Natural killer cell (primary cell): ENCODE measurements around the gene TFE3. TPM values are rescaled to one million over a fixed set of nuclear protein-coding genes. Genes with fewer than 3 reads are reported as not detected.

Source experiments
- ATAC-seq, 3 donors: fragments of 150-1000 bp in 2 of 3; fragments of 200-7000 bp in 1 of 3; cut with Tn5 transposase; 1 replicate in 1 of 3; 2 replicates in 2 of 3; pipeline ENCODE4 v1.10.0; 2021; ENCODE audit warnings: mild to moderate bottlenecking in 2 of 3, moderate library complexity in 2 of 3
- DNase-seq, 2 donors: peaks; one replicate each; pipeline versions ENCODE4 v3.0.0 to v3.0.0-alpha.2; 2013 to 2021; ENCODE audit warnings: mixed read lengths in 1 of 2
- H3K27ac ChIP-seq: one replicate; pipeline ENCODE4 v1.5.1; 2013; ENCODE audit warnings: mild to moderate bottlenecking, low read length
- H3K27me3 ChIP-seq: one replicate; pipeline ENCODE4 v1.6.1; 2013; ENCODE audit warnings: low read length; ENCODE audit not compliant: control insufficient read depth, insufficient read depth
- H3K36me3 ChIP-seq: one replicate; pipeline ENCODE4 v1.6.1; 2013; ENCODE audit warnings: low read length; ENCODE audit not compliant: control insufficient read depth, insufficient read depth
- H3K4me1 ChIP-seq: one replicate; pipeline ENCODE4 v1.6.1; 2013; ENCODE audit warnings: low read length; ENCODE audit not compliant: control insufficient read depth, insufficient read depth
- H3K4me3 ChIP-seq: one replicate; pipeline ENCODE4 v1.5.1; 2013; ENCODE audit warnings: low read length
- H3K9me3 ChIP-seq: one replicate; pipeline ENCODE4 v1.6.1; 2013; ENCODE audit warnings: low read length; ENCODE audit not compliant: control insufficient read depth, insufficient read depth
- H3K27ac Mint-ChIP-seq, 2 donors: one replicate each; pipeline ENCODE4 v1.8.0; 2022; ENCODE audit warnings: mild to moderate bottlenecking in 2 of 2, mixed read lengths in 2 of 2, moderate library complexity in 1 of 2
- H3K27me3 Mint-ChIP-seq, 2 donors: one replicate each; pipeline ENCODE4 v1.8.0; 2022; ENCODE audit warnings: low read depth in 2 of 2, mixed read lengths in 2 of 2
- H3K36me3 Mint-ChIP-seq: one replicate; pipeline ENCODE4 v1.8.0; 2022; ENCODE audit warnings: mixed read lengths
- H3K4me1 Mint-ChIP-seq, 2 donors: one replicate each; pipeline ENCODE4 v1.8.0; 2022; ENCODE audit warnings: mixed read lengths in 2 of 2
- H3K4me3 Mint-ChIP-seq: one replicate; pipeline ENCODE4 v1.8.0; 2022; ENCODE audit warnings: mild to moderate bottlenecking, moderate library complexity, mixed read lengths
- H3K9me3 Mint-ChIP-seq, 2 donors: one replicate each; pipeline ENCODE4 v1.8.0; 2022; ENCODE audit warnings: mixed read lengths in 2 of 2
- CTCF ChIP-seq: fragments of 200-600 bp; IDR thresholded peaks from one replicate; pipeline ENCODE4 v1.8.0; 2022; ENCODE audit warnings: antibody characterized with exemption
- WGBS: methylation state at CpG from one replicate; pipeline ENCODE4 v1.1.7; 2013; ENCODE audit warnings: missing lambda C conversion rate; ENCODE audit not compliant: insufficient coverage; 5-methylcytosine and 5-hydroxymethylcytosine counted together
- intact Hi-C: fragments of 100-400 bp; cut with micrococcal nuclease; formaldehyde crosslinking; loops from one replicate; pipeline ENCODE4 v1.14.2; 2022
- total RNA-seq, 4 donors: library from RNA; stranded (reverse); fragments of 120-200 nt in 1 of 4; gene quantifications; one replicate each; pipeline versions ENCODE4 v1.2.3 to v1.2.4, GENCODE V29; 2013 to 2022

TFE3 gene
- total RNA-seq, 3 donors from 2014 or later (not counting 1 experiment from before 2014, with no cell fraction given), result 43.8 to 57.5 (median 43.9) TPM

GRCh38 chrX:49059681-49060085 lies 16.5 kb upstream of the TFE3 start:
- WGBS, result 95% methylated on average over 6 of the region's 10 CpGs
- no peaks in the 10 kb centered on the region for H3K9me3 Mint-ChIP-seq
- no peaks in the 10 kb centered on the region for H3K27me3 ChIP-seq
- no peaks in the 10 kb centered on the region for H3K9me3 ChIP-seq
- H3K4me3 Mint-ChIP-seq, result no peak overlapping the region
- DNase-seq, result no peak
- H3K27ac ChIP-seq, result no peak overlapping the region
- H3K4me1 Mint-ChIP-seq, result peaks cover 0 to 9% of the 10 kb centered on the region in 2 donors
- H3K36me3 Mint-ChIP-seq, result no peaks in the 10 kb centered on the region
- no peaks in the 10 kb centered on the region for H3K36me3 ChIP-seq
- peaks cover 2% of the 10 kb centered on the region for H3K4me1 ChIP-seq
- no peak overlapping the region for H3K27ac Mint-ChIP-seq
- ATAC-seq, result no peak
- no peak overlapping the region for H3K4me3 ChIP-seq
- no peaks in the 10 kb centered on the region for H3K27me3 Mint-ChIP-seq
- intact Hi-C loops, result no loop called here
- no peak for TF ChIP-seq CTCF

GRCh38 chrX:49059201-49059600 lies 16.0 kb upstream of the TFE3 start:
- Mint-ChIP-seq H3K27ac (no peak overlapping the region), H3K4me1 (peaks cover 0 to 13% of the 10 kb centered on the region in 2 donors), H3K4me3 (no peak overlapping the region), H3K27me3 (no peaks in the 10 kb centered on the region), H3K36me3 (no peaks in the 10 kb centered on the region), H3K9me3 (no peaks in the 10 kb centered on the region)
- ATAC-seq, result no peak
- H3K9me3 ChIP-seq, result no peaks in the 10 kb centered on the region
- no peaks in the 10 kb centered on the region for H3K36me3 ChIP-seq
- no peaks in the 10 kb centered on the region for H3K27me3 ChIP-seq
- DNase-seq, result no peak
- 100% methylated on average over 5 of the region's 6 CpGs for WGBS
- H3K4me3 ChIP-seq, result no peak overlapping the region
- no peak for TF ChIP-seq CTCF
- intact Hi-C loops, result no loop called here
- peaks cover 7% of the 10 kb centered on the region for H3K4me1 ChIP-seq
- no peak overlapping the region for H3K27ac ChIP-seq

GRCh38 chrX:49058794-49059193 lies 15.6 kb upstream of the TFE3 start, which contains the start of gene CCDC120:
TSS of gene CCDC120 (plus strand) at chrX:49058999. CDS start at chrX:49062042, 3,043 bp downstream.
- H3K36me3 Mint-ChIP-seq, result no peaks in the 10 kb centered on the region
- peaks cover 0 to 18% of the 10 kb centered on the region in 2 donors for H3K4me1 Mint-ChIP-seq
- DNase-seq (no peak), ATAC-seq (no peak)
- Histone ChIP-seq H3K4me1 (peaks cover 11% of the 10 kb centered on the region), H3K27me3 (no peaks in the 10 kb centered on the region), H3K9me3 (no peaks in the 10 kb centered on the region), H3K27ac (no peak within 1 kb of the TSS), H3K36me3 (no peaks in the 10 kb centered on the region), H3K4me3 (no peak within 1 kb of the TSS)
- no peak within 1 kb of the TSS for H3K4me3 Mint-ChIP-seq
- H3K9me3 Mint-ChIP-seq, result no peaks in the 10 kb centered on the region
- intact Hi-C loops, result no loop called here
- H3K27ac Mint-ChIP-seq, result no peak within 1 kb of the TSS
- no peak for TF ChIP-seq CTCF
- 97% methylated on average over 4 of the region's 5 CpGs for WGBS
- H3K27me3 Mint-ChIP-seq, result no peaks in the 10 kb centered on the region

GRCh38 chrX:49054073-49054762 lies 11.1 kb upstream of the TFE3 start:
- WGBS, result 86% methylated on average over 5 of the region's 5 CpGs
- Mint-ChIP-seq H3K27me3 (peaks cover 0 to 3% of the 10 kb centered on the region in 2 donors), H3K27ac (peak overlapping the region; percentile 47 to 93), H3K36me3 (no peaks in the 10 kb centered on the region), H3K4me1 (peaks cover 7 to 29% of the 10 kb centered on the region in 2 donors), H3K4me3 (peak overlapping the region; percentile 65), H3K9me3 (no peaks in the 10 kb centered on the region)
- ATAC-seq, result no peak
- H3K27ac ChIP-seq, result peak overlapping the region; percentile 87
- no peaks in the 10 kb centered on the region for H3K9me3 ChIP-seq
- H3K36me3 ChIP-seq, result no peaks in the 10 kb centered on the region
- intact Hi-C loops, result no loop called here
- H3K4me1 ChIP-seq, result peaks cover 19% of the 10 kb centered on the region
- TF ChIP-seq CTCF, result no peak
- peak overlapping the region; percentile 46 for H3K4me3 ChIP-seq
- H3K27me3 ChIP-seq, result no peaks in the 10 kb centered on the region
- no peak for DNase-seq
